Activated naive CD8-positive, alpha-beta T cell treated with anti-CD3 and anti-CD28 coated beads for 36 hours (primary cell): ENCODE data around the gene PLEKHM2. TPM values are rescaled to one million over a fixed set of nuclear protein-coding genes. Genes with fewer than 3 reads are reported as not detected.
A peak's percentile ranks its signal among the peaks of the same experiment; 100 is the strongest.

Experiments used
- DNase-seq: peaks from one replicate; pipeline ENCODE4 v3.0.0; 2021
- H3K27ac Mint-ChIP-seq: one replicate; pipeline ENCODE4 v1.8.0; 2022; ENCODE audit warnings: mild to moderate bottlenecking, moderate library complexity, mixed read lengths
- H3K27me3 Mint-ChIP-seq: one replicate; pipeline ENCODE4 v1.8.0; 2022; ENCODE audit warnings: mild to moderate bottlenecking, mixed read lengths
- H3K36me3 Mint-ChIP-seq: one replicate; pipeline ENCODE4 v1.8.0; 2021; ENCODE audit warnings: mild to moderate bottlenecking, mixed read lengths
- H3K4me1 Mint-ChIP-seq: one replicate; pipeline ENCODE4 v1.8.0; 2021; ENCODE audit warnings: mixed read lengths
- H3K4me3 Mint-ChIP-seq: one replicate; pipeline ENCODE4 v1.8.0; 2022; ENCODE audit warnings: mild to moderate bottlenecking, moderate library complexity, mixed read lengths
- H3K9me3 Mint-ChIP-seq: one replicate; pipeline ENCODE4 v1.8.0; 2022; ENCODE audit warnings: mixed read lengths
- total RNA-seq, 2 experiments: library from RNA; stranded (reverse); gene quantifications; one replicate each; pipeline ENCODE4 v1.2.3, GENCODE V29; 2021

The PLEKHM2 gene
- total RNA-seq, 2 experiments from 2014 or later, result 45.4 to 50.6 TPM

DNA sequence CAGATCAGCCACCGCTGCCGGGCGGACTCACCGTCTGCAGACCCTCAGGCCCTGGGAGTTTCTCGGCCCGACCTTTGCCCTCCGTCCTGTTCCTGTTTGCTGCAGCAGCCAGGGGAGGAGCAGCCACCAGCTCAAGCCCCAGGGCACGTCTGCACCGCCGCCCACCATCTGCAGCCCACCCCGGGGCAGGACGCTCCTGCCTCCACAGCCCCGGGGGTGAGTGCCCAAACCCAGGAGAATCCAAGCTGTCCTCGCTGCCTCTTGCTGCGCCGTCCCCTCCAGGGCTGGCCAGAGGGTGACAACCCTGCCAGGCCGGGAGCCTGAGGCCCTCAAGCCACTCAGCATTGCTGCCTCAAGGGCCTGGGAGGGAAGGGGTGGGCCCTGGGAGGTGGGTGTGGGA is 50.8 kb downstream of the PLEKHM2 start:
- Mint-ChIP-seq H3K27me3 (no peaks in the 10 kb centered on the region), H3K27ac (no peak overlapping the region), H3K9me3 (no peaks in the 10 kb centered on the region), H3K4me1 (no peaks in the 10 kb centered on the region), H3K4me3 (no peak overlapping the region), H3K36me3 (no peaks in the 10 kb centered on the region)
- DNase-seq, result no peak

DNA sequence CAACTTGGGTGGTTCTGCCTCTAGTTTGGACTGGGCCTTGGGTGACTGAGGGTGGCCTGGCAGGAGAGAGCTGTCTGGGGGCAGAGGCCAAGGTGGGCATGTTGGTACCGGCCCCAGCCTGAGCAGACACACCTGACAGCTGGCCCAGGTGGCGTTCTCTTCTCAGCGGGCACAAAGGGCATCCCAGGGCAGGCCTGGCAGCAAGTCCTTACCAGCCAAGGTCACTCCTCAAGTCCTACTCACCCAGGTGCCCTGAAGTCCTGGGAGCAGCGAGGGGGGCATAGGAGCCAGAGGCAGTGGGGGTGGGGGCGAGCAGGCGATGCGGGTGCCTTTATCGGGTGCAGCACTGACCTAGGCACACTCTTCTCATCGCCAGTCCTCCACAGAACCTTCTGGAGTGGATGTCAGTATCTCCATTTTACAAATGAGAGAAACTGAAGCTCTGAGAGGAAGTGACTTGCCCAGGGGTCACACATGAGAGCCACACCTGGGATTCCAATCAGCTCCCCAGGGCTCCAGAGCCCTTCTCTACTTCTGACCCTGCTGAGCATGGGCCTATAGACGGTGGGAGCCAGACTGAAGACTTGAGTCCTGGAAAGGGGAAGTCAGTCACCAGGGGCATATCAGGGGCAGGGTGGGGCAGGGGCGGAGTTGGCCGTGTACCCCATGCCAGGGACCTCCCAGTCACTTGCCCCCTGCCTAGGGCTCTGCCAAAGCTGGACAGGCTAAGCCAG is 51.4 kb downstream of the PLEKHM2 start:
- H3K4me3 Mint-ChIP-seq, result no peak overlapping the region
- no peak overlapping the region for H3K27ac Mint-ChIP-seq
- no peaks in the 10 kb centered on the region for H3K27me3 Mint-ChIP-seq
- no peaks in the 10 kb centered on the region for H3K9me3 Mint-ChIP-seq
- DNase-seq, result no peak
- no peaks in the 10 kb centered on the region for H3K4me1 Mint-ChIP-seq
- H3K36me3 Mint-ChIP-seq, result no peaks in the 10 kb centered on the region

DNA sequence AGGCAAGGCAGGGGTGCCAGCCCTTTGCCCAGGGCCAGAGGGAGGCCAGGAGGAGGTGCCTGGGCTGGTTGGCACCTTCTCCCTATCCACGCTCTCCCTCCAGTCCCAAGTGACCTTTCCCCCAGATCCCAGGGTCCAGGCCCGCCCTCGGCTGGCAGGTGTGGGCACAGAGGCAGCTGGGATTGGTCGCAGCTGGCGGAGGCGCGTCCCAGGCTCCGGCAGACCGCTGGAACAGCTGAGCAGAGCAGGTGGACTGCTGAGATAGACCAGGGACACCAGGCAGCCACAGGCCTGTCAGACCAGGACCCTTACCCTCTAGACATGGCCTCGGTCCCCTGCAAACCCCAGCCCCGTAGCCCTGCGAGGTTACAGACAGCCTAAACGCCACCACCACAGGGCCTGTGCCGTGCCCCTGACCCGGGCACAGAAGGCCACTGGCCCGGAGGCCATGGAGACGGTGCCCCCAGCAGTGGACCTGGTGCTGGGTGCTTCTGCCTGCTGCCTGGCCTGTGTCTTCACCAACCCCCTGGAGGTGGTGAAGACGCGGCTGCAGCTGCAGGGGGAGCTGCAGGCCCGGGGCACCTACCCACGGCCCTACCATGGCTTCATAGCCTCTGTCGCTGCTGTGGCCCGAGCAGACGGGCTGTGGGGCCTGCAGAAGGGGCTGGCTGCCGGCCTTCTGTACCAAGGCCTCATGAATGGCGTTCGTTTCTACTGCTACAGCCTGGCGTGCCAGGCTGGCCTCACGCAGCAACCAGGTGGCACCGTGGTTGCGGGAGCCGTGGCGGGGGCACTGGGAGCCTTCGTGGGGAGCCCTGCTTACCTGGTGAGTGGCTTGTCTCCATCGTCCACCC is 52.1 kb downstream of the PLEKHM2 start, which contains the start of gene SLC25A34:
TSS of gene SLC25A34 (plus strand) at position 221 of the 854 bp plus-strand sequence. CDS start at position 449, 228 bp downstream.
- Mint-ChIP-seq H3K9me3 (no peaks in the 10 kb centered on the region), H3K27ac (no peak within 1 kb of the TSS), H3K36me3 (no peaks in the 10 kb centered on the region), H3K4me1 (peaks cover under 1% of the 10 kb centered on the region), H3K4me3 (no peak within 1 kb of the TSS), H3K27me3 (no peaks in the 10 kb centered on the region)
- no peak for DNase-seq

DNA sequence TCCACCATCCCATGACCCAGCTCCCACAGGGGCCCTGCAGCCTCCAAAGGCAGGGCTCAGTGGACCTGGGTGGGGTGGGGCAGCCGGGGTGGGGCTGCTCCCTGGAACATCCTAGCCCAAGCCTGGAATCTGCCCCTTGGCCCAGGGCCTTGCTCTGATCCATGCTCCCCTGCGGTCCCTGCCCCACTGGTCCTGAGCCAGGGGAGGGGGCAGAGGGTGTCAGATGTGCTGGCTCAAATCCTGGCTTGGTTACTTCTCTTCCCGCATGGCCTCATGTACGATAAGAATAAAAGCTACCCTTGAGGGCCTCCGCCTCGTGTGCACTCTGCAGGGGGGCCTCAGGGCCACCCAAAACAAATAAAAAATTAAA is 52.8 kb downstream of the PLEKHM2 start:
- H3K4me3 Mint-ChIP-seq, result no peak overlapping the region
- H3K27ac Mint-ChIP-seq, result no peak overlapping the region
- no peaks in the 10 kb centered on the region for H3K9me3 Mint-ChIP-seq
- H3K36me3 Mint-ChIP-seq, result no peaks in the 10 kb centered on the region
- H3K27me3 Mint-ChIP-seq, result no peaks in the 10 kb centered on the region
- H3K4me1 Mint-ChIP-seq, result peaks cover 5% of the 10 kb centered on the region
- no peak for DNase-seq

DNA sequence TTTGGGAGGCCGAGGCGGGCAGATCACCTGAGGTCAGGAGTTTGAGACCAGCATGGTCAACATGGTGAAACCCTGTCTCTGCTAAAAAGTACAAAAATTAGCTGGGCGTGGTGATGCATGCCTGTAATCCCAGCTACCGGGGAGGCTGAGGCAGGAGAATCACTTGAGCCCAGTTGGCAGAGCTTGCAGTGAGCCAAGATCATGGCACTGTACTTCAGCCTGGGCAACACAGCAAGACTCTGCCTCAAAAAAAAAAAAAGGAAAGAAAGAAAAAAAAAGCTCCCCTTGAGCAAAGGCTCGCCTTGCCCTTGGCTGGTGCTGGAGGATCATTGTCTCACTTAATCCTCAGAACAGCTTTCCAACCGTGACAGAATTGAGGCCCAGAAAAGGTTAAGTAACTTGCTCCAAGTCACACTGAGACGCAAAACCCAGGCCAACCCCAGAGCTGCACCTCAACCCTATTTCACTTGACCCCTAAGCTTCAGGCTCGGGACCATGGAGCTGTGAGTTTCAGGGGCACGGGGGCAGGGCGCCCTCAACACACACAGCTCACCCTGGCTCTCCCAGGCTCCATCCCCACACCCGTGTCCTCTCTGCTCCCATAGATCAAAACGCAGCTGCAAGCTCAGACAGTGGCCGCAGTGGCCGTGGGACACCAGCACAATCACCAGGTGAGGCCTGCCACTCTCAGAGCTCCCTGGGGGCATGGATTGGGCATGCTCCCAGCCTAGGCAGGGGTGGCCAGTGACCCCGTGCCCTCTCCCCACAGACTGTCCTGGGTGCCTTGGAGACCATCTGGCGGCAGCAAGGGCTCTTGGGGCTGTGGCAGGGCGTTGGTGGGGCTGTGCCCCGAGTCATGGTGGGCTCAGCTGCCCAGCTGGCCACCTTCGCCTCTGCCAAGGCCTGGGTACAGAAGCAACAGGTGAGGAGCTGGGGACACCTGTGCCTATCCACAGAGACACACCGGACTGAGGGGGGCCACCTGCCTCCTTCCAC is 53.5 kb downstream of the PLEKHM2 start:
- Mint-ChIP-seq H3K9me3 (no peaks in the 10 kb centered on the region), H3K4me3 (no peak overlapping the region), H3K4me1 (peaks cover 5% of the 10 kb centered on the region), H3K36me3 (no peaks in the 10 kb centered on the region), H3K27ac (no peak overlapping the region), H3K27me3 (no peaks in the 10 kb centered on the region)
- DNase-seq, result no peak

DNA sequence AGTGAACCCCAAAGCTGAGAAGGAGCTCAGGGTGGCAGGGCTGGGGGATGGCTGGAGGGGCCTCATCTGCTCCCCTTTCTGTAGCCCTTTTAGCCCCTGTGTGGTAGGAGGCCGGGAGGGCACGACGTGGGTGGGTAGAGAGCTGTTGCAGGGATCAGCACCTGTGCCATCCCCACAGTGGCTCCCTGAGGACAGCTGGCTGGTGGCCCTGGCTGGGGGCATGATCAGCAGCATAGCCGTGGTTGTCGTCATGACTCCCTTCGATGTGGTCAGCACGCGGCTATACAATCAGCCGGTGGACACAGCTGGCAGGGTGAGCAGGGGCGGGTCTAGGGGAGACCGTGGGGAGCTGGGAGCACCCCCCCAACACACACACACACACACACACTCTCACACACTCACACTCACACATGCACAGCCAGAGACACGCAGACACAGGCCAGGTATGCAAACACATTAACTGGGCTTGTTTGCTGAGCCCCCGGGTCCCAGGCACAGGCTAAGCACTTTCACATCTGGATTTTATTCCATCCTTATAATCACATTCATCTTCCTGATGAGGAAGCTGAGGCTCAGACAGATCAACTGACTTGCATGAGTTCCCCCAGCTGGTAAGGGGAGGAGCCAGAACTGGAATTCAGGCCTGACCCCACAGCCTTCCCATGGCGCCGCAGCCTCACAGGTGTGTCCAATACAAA is 54.4 kb downstream of the PLEKHM2 start:
- H3K27ac Mint-ChIP-seq, result no peak overlapping the region
- peaks cover 5% of the 10 kb centered on the region for H3K4me1 Mint-ChIP-seq
- DNase-seq, result no peak
- no peaks in the 10 kb centered on the region for H3K9me3 Mint-ChIP-seq
- no peak overlapping the region for H3K4me3 Mint-ChIP-seq
- no peaks in the 10 kb centered on the region for H3K27me3 Mint-ChIP-seq
- H3K36me3 Mint-ChIP-seq, result no peaks in the 10 kb centered on the region

DNA sequence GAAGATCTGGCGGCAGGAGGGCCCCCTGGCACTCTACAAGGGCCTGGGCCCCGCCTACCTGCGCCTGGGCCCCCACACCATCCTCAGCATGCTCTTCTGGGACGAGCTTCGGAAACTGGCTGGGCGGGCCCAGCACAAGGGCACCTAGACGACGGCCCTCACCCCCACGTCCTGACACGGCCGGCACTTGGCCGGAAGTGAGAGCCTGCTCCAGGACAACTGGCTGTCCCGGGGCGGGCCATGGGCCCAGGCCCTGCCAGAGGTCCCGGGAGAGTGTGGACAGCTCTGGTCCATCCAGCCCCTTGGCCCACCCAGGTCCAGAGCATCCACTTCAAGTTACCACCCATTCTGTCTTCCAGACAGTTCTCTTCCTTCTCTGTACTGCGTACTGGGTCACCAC is 55.1 kb downstream of the PLEKHM2 start:
- no peak for DNase-seq

DNA sequence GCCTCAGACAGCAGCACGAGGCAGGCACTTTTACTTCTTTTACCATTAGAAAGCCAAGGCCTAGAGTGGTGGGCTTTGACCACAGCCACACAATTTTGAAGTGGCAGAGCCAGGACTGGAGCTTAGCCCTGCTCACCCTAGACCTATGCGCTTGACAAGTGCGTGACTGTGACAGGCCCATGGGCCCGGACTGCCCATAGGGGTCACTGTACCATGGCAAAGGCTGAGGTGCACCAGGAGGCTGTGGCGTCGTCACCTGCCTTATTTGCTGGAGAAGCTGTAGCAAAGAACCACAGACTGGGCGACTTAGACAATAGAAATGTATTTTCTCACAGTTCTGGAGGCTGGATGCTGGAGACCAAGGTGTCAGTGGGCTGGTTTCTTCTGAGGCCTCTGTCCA is 55.6 kb downstream of the PLEKHM2 start:
- no peak for DNase-seq
- Mint-ChIP-seq H3K4me3 (no peak overlapping the region), H3K4me1 (peaks cover 5% of the 10 kb centered on the region), H3K36me3 (no peaks in the 10 kb centered on the region), H3K9me3 (no peaks in the 10 kb centered on the region), H3K27ac (no peak overlapping the region), H3K27me3 (no peaks in the 10 kb centered on the region)

More for the DNA sequence above, 55.1 kb downstream of the PLEKHM2 start:
- H3K36me3 Mint-ChIP-seq, result no peaks in the 10 kb centered on the region
- no peak overlapping the region for H3K4me3 Mint-ChIP-seq
- H3K4me1 Mint-ChIP-seq, result peaks cover 5% of the 10 kb centered on the region
- no peaks in the 10 kb centered on the region for H3K9me3 Mint-ChIP-seq
- no peaks in the 10 kb centered on the region for H3K27me3 Mint-ChIP-seq
- no peak overlapping the region for H3K27ac Mint-ChIP-seq

DNA sequence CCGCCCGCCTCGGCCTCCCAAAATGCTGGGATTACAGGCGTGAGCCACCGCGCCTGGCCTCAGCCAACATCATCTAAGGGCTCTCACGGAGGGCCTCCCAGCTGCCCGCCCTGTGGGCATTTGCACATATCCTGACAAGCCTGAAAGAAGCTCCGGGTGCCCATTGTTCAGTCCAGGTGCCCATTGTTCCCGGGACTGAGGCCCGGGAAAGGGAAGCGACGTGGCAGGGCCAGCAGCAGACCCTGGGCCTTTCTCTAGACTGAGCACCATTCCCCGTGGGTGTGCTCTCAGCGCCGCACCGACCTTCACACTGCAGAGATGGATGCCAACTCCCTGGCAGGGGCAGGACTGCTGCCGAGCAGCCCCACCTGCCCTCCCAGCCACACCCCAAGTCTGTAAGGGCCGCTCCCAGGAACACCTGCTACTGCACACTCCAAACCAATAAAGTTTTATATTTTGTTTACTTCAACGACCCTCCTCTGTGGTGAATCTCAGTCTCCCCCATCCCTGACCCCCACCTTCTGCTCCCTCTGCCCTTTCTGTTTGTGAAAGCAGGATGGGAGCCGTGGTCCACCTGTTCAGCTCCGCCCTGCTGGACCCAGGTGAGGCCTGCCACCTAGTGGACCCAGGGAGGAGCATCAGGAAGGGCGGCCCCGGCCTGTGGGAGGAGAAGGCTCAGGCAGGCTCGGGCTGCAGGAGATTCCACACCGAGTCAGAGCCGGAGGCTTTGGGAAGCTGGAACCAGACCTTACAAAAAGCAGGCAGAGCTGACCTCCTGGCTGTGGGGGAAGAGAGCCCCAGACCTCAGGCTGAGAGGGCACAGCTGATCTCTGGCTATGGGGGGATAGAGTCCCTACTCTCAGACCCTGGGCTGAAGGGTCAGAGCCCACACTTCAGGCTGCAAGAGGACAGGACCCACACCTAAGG is 57.1 kb downstream of the PLEKHM2 start:
- Mint-ChIP-seq H3K27me3 (no peaks in the 10 kb centered on the region), H3K27ac (peak overlapping the region; percentile 8), H3K4me3 (no peak overlapping the region), H3K9me3 (no peaks in the 10 kb centered on the region), H3K36me3 (no peaks in the 10 kb centered on the region), H3K4me1 (peaks cover 5% of the 10 kb centered on the region)
- DNase-seq, result peak; percentile 75

DNA sequence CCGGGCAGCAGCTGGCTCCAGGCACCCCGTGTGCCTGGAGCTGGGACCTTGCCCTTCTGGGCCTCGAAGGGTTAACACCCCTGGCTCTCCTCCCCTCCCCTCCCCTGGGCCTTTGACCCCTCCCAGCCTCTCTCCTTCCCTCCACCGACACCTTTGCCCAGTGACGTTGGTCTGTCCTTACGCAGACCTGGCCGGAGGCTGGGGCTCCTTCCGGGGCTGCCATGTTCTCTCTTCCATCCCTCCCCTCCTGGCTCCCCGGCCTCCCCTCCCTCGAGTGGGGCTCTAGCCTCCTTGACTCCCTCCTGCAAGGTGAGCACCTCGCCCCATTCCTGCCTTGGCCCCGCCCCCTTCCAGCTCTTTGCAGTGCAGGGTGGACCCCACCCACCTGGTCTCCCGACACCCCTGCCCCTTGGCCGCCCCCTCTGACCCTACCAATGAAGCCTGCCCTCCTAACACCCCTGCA is 58.2 kb downstream of the PLEKHM2 start, which contains the start of gene TMEM82:
TSS of gene TMEM82 (plus strand) at position 161 of the 463 bp plus-strand sequence. CDS start at position 222, 61 bp downstream.
- Mint-ChIP-seq H3K9me3 (no peaks in the 10 kb centered on the region), H3K4me3 (no peak within 1 kb of the TSS), H3K27ac (peak within 1 kb of the TSS; percentile 8), H3K4me1 (peaks cover 5% of the 10 kb centered on the region), H3K36me3 (no peaks in the 10 kb centered on the region), H3K27me3 (no peaks in the 10 kb centered on the region)
- DNase-seq, result no peak

DNA sequence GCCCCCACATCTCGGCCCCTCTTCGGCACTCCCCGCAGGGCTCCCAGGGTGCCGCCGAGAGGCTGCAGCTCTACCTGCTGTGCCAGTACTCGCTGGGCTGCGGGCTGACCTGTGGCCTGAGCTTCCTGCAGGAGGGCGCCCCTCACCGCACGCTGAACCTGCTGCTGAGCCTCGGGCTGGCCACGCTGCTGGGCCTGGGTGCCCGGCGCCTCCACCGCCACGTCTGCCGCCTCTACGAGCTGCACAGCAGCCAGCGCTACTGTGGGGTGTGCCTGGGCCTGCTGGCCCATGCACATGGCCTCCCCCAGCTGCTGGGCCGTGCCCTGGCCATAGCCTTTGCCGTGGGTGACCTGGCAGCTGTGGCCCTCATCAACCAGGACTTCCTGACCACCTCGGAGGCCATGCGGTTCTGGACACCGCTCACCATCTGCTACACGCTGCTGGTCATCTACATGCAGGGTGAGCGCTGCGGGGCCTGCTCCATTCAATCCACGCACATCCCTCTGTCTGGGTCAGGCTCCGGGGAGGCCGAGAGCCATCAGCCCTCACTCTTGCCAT is 60.1 kb downstream of the PLEKHM2 start:
- H3K36me3 Mint-ChIP-seq, result no peaks in the 10 kb centered on the region
- H3K4me1 Mint-ChIP-seq, result peaks cover 5% of the 10 kb centered on the region
- no peak for DNase-seq
- no peaks in the 10 kb centered on the region for H3K27me3 Mint-ChIP-seq
- H3K4me3 Mint-ChIP-seq, result no peak overlapping the region
- H3K9me3 Mint-ChIP-seq, result no peaks in the 10 kb centered on the region
- H3K27ac Mint-ChIP-seq, result no peak overlapping the region

DNA sequence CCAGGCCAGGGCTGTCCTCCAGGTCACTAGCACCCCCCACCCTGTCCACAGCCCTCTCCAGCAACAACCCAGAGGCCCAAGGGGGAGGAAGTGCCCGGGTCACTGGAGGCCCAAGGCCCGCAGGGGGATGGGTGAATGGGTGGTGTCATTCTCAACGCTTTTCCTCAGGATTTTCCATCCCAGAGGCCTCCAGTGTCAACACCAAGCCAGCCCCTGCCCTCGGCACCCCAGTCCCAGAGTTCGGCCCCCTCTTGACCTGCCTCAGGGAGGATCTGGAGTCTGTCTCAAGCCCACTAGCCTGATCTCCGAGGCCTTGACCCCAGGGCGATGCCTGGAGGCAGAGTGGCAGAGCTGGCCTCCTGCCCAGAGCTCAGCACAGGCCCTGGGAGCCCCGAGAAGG is 63.3 kb downstream of the PLEKHM2 start:
- no peak for DNase-seq
- Mint-ChIP-seq H3K36me3 (no peaks in the 10 kb centered on the region), H3K27ac (no peak overlapping the region), H3K27me3 (peaks cover 3% of the 10 kb centered on the region), H3K4me1 (no peaks in the 10 kb centered on the region), H3K4me3 (no peak overlapping the region), H3K9me3 (no peaks in the 10 kb centered on the region)

DNA sequence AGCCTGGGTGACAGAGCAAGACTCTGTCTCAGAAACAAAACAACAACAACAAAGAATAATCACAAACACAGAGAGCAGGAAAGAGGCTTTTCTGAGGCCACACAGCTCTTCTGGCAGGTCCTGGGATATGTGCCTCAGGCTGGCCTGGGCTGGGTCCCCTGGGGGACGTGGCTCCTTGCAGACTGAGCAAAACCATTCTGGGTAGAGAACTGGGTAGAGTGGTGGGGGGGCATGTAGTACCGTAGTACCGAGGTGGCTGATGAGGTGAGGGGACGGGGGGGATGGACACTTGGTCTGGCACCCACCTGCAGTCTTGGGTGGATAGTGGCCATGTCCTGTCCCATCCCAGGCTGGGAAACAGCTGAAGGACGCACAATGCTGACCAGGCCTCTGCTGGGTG is 64.1 kb downstream of the PLEKHM2 start:
- Mint-ChIP-seq H3K36me3 (no peaks in the 10 kb centered on the region), H3K4me3 (no peak overlapping the region), H3K27ac (no peak overlapping the region), H3K27me3 (peaks cover 8% of the 10 kb centered on the region), H3K9me3 (no peaks in the 10 kb centered on the region), H3K4me1 (no peaks in the 10 kb centered on the region)
- no peak for DNase-seq
